NCI-H2171 (cell line): ENCODE data around the gene NARS2.
"Not testable (repeated sequence)": the region's sequence is repeated elsewhere in the genome, so short reads cannot be mapped to it uniquely, and the experiment has no call there.

ENCODE experiments used
- DNase-seq: peaks from one replicate; lab custom pipeline; 2025; lab: John Stamatoyannopoulos, UW

NARS2 gene

GRCh38 chr11:78574386-78575381 is at the start of gene NARS2:
NARS2 (minus strand) TSS chr11:78574864; CDS start chr11:78574488, 376 bp downstream.
- peak; percentile 99 for DNase-seq

- no peak for DNase-seq
Measured at GRCh38 chr11:78622666-78623065, 48.0 kb upstream of the NARS2 start.

- DNase-seq = no peak
Measured at GRCh38 chr11:78620159-78620558, 45.5 kb upstream of the NARS2 start.

GRCh38 chr11:78615724-78616123 is 41.1 kb upstream of the NARS2 start:
- DNase-seq = no peak

- no peak for DNase-seq
Measured at GRCh38 chr11:78613378-78613813, 38.7 kb upstream of the NARS2 start.

GRCh38 chr11:78612721-78613377 is 38.2 kb upstream of the NARS2 start:
- no peak for DNase-seq

GRCh38 chr11:78609321-78609720 is 34.7 kb upstream of the NARS2 start:
- not testable (repeated sequence) for DNase-seq

GRCh38 chr11:78607696-78608095 is 33.0 kb upstream of the NARS2 start:
- no peak for DNase-seq

- no peak for DNase-seq
Measured at GRCh38 chr11:78606667-78607066, 32.0 kb upstream of the NARS2 start.

GRCh38 chr11:78605296-78605695 is 30.6 kb upstream of the NARS2 start:
- DNase-seq = no peak

GRCh38 chr11:78603792-78604191 is 29.1 kb upstream of the NARS2 start:
- no peak for DNase-seq

- DNase-seq = not testable (repeated sequence)
Measured at GRCh38 chr11:78602771-78603170, 28.1 kb upstream of the NARS2 start.

- DNase-seq = not testable (repeated sequence)
Measured at GRCh38 chr11:78601066-78601465, 26.4 kb upstream of the NARS2 start.

- DNase-seq = not testable (repeated sequence)
Measured at GRCh38 chr11:78597579-78597978, 22.9 kb upstream of the NARS2 start.

- no peak for DNase-seq
Measured at GRCh38 chr11:78595436-78596130, 20.9 kb upstream of the NARS2 start.

- DNase-seq = no peak
Measured at GRCh38 chr11:78594814-78595213, 20.1 kb upstream of the NARS2 start.

- no peak for DNase-seq
Measured at GRCh38 chr11:78588517-78588916, 13.9 kb upstream of the NARS2 start.

- no peak for DNase-seq
Measured at GRCh38 chr11:78587446-78587845, 12.8 kb upstream of the NARS2 start.

GRCh38 chr11:78586452-78587046 is 11.9 kb upstream of the NARS2 start:
- no peak for DNase-seq

- DNase-seq = no peak
Measured at GRCh38 chr11:78583889-78584288, 9.2 kb upstream of the NARS2 start.

GRCh38 chr11:78577495-78577894 is 2.8 kb upstream of the NARS2 start:
- DNase-seq = no peak

- DNase-seq = no peak
Measured at GRCh38 chr11:78576549-78577097, 2.0 kb upstream of the NARS2 start.
